Measurements from ENCODE around the gene SLC25A30.
A peak's percentile ranks its signal among the peaks of the same experiment; 100 is the strongest.

Gene SLC25A30, protein sequence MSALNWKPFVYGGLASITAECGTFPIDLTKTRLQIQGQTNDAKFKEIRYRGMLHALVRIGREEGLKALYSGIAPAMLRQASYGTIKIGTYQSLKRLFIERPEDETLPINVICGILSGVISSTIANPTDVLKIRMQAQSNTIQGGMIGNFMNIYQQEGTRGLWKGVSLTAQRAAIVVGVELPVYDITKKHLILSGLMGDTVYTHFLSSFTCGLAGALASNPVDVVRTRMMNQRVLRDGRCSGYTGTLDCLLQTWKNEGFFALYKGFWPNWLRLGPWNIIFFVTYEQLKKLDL

DNA sequence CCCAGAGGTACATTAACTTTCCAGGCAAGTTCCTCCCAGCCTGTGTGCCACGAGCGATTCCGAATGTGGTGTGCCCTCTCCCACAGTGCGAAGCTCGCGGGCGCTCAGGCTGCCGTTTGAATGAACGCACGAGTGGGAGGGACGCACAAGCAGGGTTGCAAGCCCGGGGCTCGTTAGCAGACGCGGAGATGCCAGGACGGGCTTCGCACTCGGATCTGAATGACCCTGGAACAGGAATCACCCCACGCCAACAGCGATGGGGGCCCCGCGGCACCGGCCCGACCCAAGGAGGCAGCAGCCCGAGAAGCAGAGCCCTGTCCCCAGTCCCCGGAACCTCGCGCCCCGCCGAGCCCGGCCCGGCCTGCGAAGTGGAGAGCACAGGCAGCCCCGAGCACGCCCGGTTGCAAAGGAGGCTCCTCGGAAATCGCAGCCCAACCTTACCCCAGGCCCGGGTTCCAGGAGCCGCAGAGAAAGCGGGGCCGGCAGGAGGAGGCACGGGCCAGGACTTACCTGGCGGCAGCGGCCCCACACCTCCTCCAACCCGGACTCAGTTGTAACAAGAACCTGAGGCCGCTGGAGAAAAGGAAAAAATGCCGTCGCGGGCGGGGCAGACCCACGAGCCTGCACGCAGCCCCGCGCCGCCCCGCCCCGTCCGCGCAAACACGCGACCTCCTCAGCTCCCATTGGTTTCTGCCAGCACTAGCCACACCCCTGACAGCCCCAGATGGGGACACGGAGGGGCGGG, at the start of gene SLC25A30:
Gene SLC25A30, minus strand, starts transcription at position 584 of the 745 bp plus-strand sequence. CDS start 6,948 bp downstream, outside the sequence.
- Histone ChIP-seq H3K4me1 (ENCODE audit: control insufficient read depth, insufficient read depth, low read length) (peaks cover 13% of the 10 kb centered on the region), H3K27me3 (ENCODE audit: control insufficient read depth, insufficient read depth, low read length) (no peaks in the 10 kb centered on the region), H3K4me3 (ENCODE audit: low read length) (peak within 1 kb of the TSS; percentile 44), H3K9me3 (ENCODE audit: control insufficient read depth, low read length) (no peaks in the 10 kb centered on the region), H3K36me3 (ENCODE audit: control insufficient read depth, insufficient read depth, low read length) (no peaks in the 10 kb centered on the region), H3K9ac (ENCODE audit: low read length) (peak within 1 kb of the TSS; percentile 82)

DNA sequence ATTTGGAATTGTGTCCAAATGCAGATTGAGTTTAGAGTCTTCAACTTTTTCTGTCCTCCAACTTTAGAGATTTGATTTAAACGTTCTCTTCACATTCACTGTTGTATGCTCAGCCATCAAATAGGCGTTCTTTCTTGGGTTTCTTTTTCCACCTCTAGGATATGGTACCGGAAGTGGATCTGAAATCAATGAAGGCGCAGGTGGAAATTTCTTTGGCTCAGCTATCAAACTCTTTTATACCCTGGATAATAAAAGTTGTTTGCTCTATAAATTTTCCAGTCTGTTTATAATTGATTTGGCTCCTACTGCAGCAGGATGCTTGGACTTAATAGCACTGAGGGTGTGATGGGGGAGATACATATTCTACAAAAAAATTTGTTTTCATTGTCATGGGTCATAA, 48.2 kb upstream of the SLC25A30 start:
- no peaks in the 10 kb centered on the region for H3K9me3 ChIP-seq (ENCODE audit: control insufficient read depth, low read length)
- H3K4me1 ChIP-seq (ENCODE audit: control insufficient read depth, insufficient read depth, low read length) = peaks cover 21% of the 10 kb centered on the region
- H3K27me3 ChIP-seq (ENCODE audit: control insufficient read depth, insufficient read depth, low read length) = no peaks in the 10 kb centered on the region
- no peak overlapping the region for H3K4me3 ChIP-seq (ENCODE audit: low read length)
- H3K9ac ChIP-seq (ENCODE audit: low read length) = peak overlapping the region; percentile 91
- no peaks in the 10 kb centered on the region for H3K36me3 ChIP-seq (ENCODE audit: control insufficient read depth, insufficient read depth, low read length)

GRCh38 chr13:45464687-45465453, 46.7 kb upstream of the SLC25A30 start, which contains the start of gene COG3:
Gene COG3 (plus strand): TSS chr13:45464939. CDS start chr13:45465037, 98 bp downstream.
- H3K36me3 ChIP-seq (ENCODE audit: control insufficient read depth, insufficient read depth, low read length) = no peaks in the 10 kb centered on the region
- H3K4me1 ChIP-seq (ENCODE audit: control insufficient read depth, insufficient read depth, low read length) = peaks cover 21% of the 10 kb centered on the region
- peak within 1 kb of the TSS; percentile 91 for H3K9ac ChIP-seq (ENCODE audit: low read length)
- peak within 1 kb of the TSS; percentile 84 for H3K4me3 ChIP-seq (ENCODE audit: low read length)
- H3K27me3 ChIP-seq (ENCODE audit: control insufficient read depth, insufficient read depth, low read length) = no peaks in the 10 kb centered on the region
- H3K9me3 ChIP-seq (ENCODE audit: control insufficient read depth, low read length) = no peaks in the 10 kb centered on the region

DNA sequence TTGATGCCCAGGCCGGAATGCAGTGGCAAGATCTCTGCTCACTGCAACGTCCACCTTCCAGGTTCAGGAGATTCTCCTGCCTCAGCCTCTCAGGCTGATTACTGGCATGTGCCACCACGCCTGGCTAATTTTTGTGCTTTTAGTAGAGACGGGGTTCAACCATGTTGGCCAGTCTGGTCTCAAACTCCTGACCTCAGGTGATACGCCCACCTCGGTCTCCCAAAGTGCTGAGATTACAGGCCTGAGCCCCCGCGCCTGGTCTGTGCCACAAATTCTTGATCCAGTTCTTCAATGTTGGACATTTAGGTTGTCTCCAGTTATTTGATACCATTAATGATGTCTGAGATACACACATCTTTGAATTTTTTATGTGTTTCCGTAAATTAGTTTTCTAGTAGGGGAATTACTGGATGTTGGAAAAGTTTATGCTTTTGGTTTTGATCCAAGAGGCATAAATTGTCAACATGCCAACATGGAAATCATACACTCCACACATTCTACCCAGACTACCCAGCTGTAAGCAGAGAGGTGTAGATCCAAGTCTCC, 46.0 kb upstream of the SLC25A30 start:
- H3K36me3 ChIP-seq (ENCODE audit: control insufficient read depth, insufficient read depth, low read length) = no peaks in the 10 kb centered on the region
- H3K9me3 ChIP-seq (ENCODE audit: control insufficient read depth, low read length) = no peaks in the 10 kb centered on the region
- peaks cover 21% of the 10 kb centered on the region for H3K4me1 ChIP-seq (ENCODE audit: control insufficient read depth, insufficient read depth, low read length)
- H3K4me3 ChIP-seq (ENCODE audit: low read length) = peak overlapping the region; percentile 84
- no peak overlapping the region for H3K9ac ChIP-seq (ENCODE audit: low read length)
- no peaks in the 10 kb centered on the region for H3K27me3 ChIP-seq (ENCODE audit: control insufficient read depth, insufficient read depth, low read length)

DNA sequence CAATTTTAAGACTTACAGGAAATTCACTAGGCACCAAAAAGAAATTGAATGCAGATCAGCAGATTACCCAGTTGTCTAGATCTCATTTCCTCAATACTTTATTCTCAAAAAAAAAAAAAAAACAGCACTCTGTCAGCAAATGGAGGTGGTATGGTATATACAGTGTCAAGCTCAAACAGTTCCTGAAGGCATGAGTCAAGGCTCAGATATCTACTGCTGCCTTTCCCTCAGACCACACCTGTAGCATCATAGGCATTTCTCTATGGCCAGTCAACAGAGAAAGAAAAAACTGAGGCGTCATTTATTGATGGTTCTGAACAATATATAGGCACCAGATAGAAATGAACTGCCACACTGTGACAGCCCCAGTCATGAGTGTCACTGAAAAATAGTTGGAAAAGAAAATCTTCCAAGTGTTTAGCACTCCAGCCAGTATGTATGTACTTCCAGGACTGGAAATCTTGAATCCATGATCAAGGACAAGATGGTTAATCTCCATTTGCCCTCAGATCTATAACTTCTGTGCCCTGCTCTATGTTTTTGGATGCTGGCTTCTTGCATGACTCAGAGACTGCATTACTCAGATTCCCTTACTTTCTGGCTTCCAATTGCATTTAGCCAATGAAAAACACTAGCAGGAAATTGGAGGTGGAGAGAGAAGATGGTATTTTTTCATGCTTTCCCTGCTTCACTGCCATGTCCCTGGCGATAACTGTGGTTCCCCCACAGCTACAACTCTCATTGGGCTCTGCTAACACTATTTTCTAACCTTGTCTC, 38.2 kb upstream of the SLC25A30 start:
- Histone ChIP-seq H3K27me3 (ENCODE audit: control insufficient read depth, insufficient read depth, low read length) (no peaks in the 10 kb centered on the region), H3K9me3 (ENCODE audit: control insufficient read depth, low read length) (no peaks in the 10 kb centered on the region), H3K4me1 (ENCODE audit: control insufficient read depth, insufficient read depth, low read length) (no peaks in the 10 kb centered on the region), H3K36me3 (ENCODE audit: control insufficient read depth, insufficient read depth, low read length) (no peaks in the 10 kb centered on the region), H3K9ac (ENCODE audit: low read length) (no peak overlapping the region), H3K4me3 (ENCODE audit: low read length) (no peak overlapping the region)

DNA sequence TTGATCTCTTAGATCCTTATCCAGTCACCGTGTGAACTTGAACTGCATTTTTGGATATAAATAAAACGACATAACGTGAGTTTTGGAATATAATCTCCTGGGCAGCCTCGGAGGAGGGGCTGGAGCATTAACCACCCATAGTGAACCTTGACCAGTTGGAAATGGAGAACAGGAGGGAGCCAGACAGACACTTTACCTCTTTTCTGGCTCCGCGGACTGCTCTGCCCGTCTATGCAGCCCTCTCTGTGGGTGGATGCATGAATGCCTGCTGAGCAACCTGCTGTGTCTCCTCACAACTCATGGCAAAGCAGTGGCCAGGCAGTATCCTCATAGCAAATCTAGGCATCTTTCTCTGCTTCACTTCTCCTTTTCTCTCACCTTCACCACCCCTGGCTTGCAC, 36.0 kb upstream of the SLC25A30 start:
- no peaks in the 10 kb centered on the region for H3K9me3 ChIP-seq (ENCODE audit: control insufficient read depth, low read length)
- no peak overlapping the region for H3K9ac ChIP-seq (ENCODE audit: low read length)
- H3K4me1 ChIP-seq (ENCODE audit: control insufficient read depth, insufficient read depth, low read length) = no peaks in the 10 kb centered on the region
- H3K4me3 ChIP-seq (ENCODE audit: low read length) = no peak overlapping the region
- H3K36me3 ChIP-seq (ENCODE audit: control insufficient read depth, insufficient read depth, low read length) = no peaks in the 10 kb centered on the region
- H3K27me3 ChIP-seq (ENCODE audit: control insufficient read depth, insufficient read depth, low read length) = no peaks in the 10 kb centered on the region

- Histone ChIP-seq H3K4me3 (ENCODE audit: low read length) (no peak overlapping the region), H3K4me1 (ENCODE audit: control insufficient read depth, insufficient read depth, low read length) (no peaks in the 10 kb centered on the region), H3K36me3 (ENCODE audit: control insufficient read depth, insufficient read depth, low read length) (no peaks in the 10 kb centered on the region), H3K9ac (ENCODE audit: low read length) (no peak overlapping the region), H3K27me3 (ENCODE audit: control insufficient read depth, insufficient read depth, low read length) (no peaks in the 10 kb centered on the region), H3K9me3 (ENCODE audit: control insufficient read depth, low read length) (no peaks in the 10 kb centered on the region)
These were observed 33.1 kb upstream of the SLC25A30 start for GRCh38 chr13:45451282-45451681.

DNA sequence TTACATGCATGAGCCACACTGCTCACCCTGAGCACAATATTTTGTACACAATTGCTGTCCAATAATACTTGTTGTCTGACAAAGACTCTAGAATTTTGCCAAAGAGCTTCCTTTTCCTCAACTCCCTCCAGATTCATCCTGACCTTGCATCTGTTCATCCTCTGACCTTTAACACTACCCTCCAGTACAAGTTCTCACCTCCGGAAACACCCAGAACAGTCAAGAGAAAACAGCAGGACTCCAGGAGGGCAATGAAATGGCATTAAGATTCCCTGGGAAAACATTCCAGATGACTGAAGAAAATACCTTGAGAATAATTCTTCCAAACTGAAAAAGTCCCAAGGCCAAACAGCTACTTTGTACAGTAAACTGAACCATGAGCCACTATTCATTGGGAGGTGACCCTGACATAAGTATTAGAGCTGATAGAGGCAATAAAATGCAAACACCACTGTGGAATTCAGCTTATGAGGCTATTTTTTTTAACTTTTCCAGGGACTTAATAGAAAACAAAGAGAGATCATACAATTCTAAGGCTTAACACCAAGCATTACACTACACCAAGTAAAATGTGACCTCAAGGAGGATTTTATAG, 30.9 kb upstream of the SLC25A30 start:
- Histone ChIP-seq H3K4me1 (ENCODE audit: control insufficient read depth, insufficient read depth, low read length) (no peaks in the 10 kb centered on the region), H3K4me3 (ENCODE audit: low read length) (no peak overlapping the region), H3K9me3 (ENCODE audit: control insufficient read depth, low read length) (no peaks in the 10 kb centered on the region), H3K27me3 (ENCODE audit: control insufficient read depth, insufficient read depth, low read length) (no peaks in the 10 kb centered on the region), H3K9ac (ENCODE audit: low read length) (no peak overlapping the region), H3K36me3 (ENCODE audit: control insufficient read depth, insufficient read depth, low read length) (no peaks in the 10 kb centered on the region)

DNA sequence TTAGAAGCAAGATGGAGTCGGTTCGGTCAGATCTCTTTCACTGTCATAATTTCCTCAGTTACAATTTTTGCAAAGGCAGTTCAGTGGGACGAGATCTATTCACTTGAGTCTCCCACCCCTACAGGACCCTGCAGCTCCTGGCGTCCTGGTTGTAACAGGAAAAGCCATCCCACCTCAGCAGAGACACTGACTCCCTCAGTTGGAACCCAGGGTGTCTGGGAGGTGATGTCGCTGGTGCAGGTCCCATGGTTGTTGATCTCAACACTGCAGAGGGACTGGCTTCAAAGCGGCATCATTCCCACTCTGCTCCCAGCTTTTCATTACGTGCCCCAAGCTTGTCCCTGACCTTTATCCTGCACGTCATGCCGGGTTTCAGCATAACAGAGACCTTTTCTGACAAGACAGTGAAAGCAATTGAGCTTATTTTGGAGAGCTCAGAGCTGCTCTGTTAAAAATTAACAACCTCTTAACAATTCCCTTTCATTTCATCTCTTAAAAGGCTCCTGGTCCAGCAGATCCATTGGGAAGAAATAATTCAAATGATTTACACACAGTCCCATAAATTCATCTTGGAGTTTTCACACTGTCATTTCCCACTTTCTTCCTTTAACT, 29.0 kb upstream of the SLC25A30 start:
- Histone ChIP-seq H3K9me3 (ENCODE audit: control insufficient read depth, low read length) (no peaks in the 10 kb centered on the region), H3K27me3 (ENCODE audit: control insufficient read depth, insufficient read depth, low read length) (no peaks in the 10 kb centered on the region), H3K4me3 (ENCODE audit: low read length) (no peak overlapping the region), H3K9ac (ENCODE audit: low read length) (no peak overlapping the region), H3K4me1 (ENCODE audit: control insufficient read depth, insufficient read depth, low read length) (no peaks in the 10 kb centered on the region), H3K36me3 (ENCODE audit: control insufficient read depth, insufficient read depth, low read length) (no peaks in the 10 kb centered on the region)

- Histone ChIP-seq H3K4me1 (ENCODE audit: control insufficient read depth, insufficient read depth, low read length) (no peaks in the 10 kb centered on the region), H3K36me3 (ENCODE audit: control insufficient read depth, insufficient read depth, low read length) (no peaks in the 10 kb centered on the region), H3K4me3 (ENCODE audit: low read length) (no peak overlapping the region)
These were observed 28.0 kb upstream of the SLC25A30 start for GRCh38 chr13:45446181-45446580.

GRCh38 chr13:45445053-45445452, 26.9 kb upstream of the SLC25A30 start:
- Histone ChIP-seq H3K36me3 (ENCODE audit: control insufficient read depth, insufficient read depth, low read length) (no peaks in the 10 kb centered on the region), H3K4me1 (ENCODE audit: control insufficient read depth, insufficient read depth, low read length) (no peaks in the 10 kb centered on the region), H3K4me3 (ENCODE audit: low read length) (no peak overlapping the region), H3K27me3 (ENCODE audit: control insufficient read depth, insufficient read depth, low read length) (no peaks in the 10 kb centered on the region), H3K9me3 (ENCODE audit: control insufficient read depth, low read length) (no peaks in the 10 kb centered on the region), H3K9ac (ENCODE audit: low read length) (no peak overlapping the region)

More at GRCh38 chr13:45446181-45446580, 28.0 kb upstream of the SLC25A30 start:
- no peak overlapping the region for H3K9ac ChIP-seq (ENCODE audit: low read length)
- no peaks in the 10 kb centered on the region for H3K27me3 ChIP-seq (ENCODE audit: control insufficient read depth, insufficient read depth, low read length)
- no peaks in the 10 kb centered on the region for H3K9me3 ChIP-seq (ENCODE audit: control insufficient read depth, low read length)

Measured in mucosa of stomach (tissue), 1 donor.